GM12864 (cell line): Measurements from ENCODE around the gene GLIPR1L2.
"Not testable (repeated sequence)": the region's sequence is repeated elsewhere in the genome, so short reads cannot be mapped to it uniquely, and the experiment has no call there.

Source experiments
- DNase-seq: peaks from one replicate; pipeline ENCODE4 v3.0.0-alpha.2; 2011; ENCODE audit warnings: low read depth
- H3K4me3 ChIP-seq: 2 replicates; pipeline ENCODE4 v1.5.1; 2011; ENCODE audit warnings: mild to moderate bottlenecking, low read depth, low read length, control low read depth
- CTCF ChIP-seq: IDR thresholded peaks from 2 replicates; pipeline ENCODE4 v1.5.1; 2011; ENCODE audit warnings: low read depth, mild to moderate bottlenecking, moderate library complexity, low read length, control low read depth, inconsistent platforms; ENCODE audit errors: missing control alignments

Gene GLIPR1L2

GRCh38 chr12:75390899-75391538 lies at the start of gene GLIPR1L2:
GLIPR1L2 (plus strand) TSS chr12:75391089; CDS start chr12:75391117, 28 bp downstream.
- peak within 1 kb of the TSS; percentile 82 for H3K4me3 ChIP-seq
- peak; percentile 91 for TF ChIP-seq CTCF
- DNase-seq, result peak; percentile 92

- no peak for TF ChIP-seq CTCF
- DNase-seq, result no peak
- H3K4me3 ChIP-seq, result no peak overlapping the region
Measured at GRCh38 chr12:75341873-75342272, 49.0 kb upstream of the GLIPR1L2 start.

- no peak for TF ChIP-seq CTCF
- no peak for DNase-seq
- H3K4me3 ChIP-seq, result no peak overlapping the region
Measured at GRCh38 chr12:75345531-75345930, 45.4 kb upstream of the GLIPR1L2 start.

GRCh38 chr12:75346215-75346614 lies 44.7 kb upstream of the GLIPR1L2 start:
- not testable (repeated sequence) for DNase-seq, H3K4me3 ChIP-seq

- DNase-seq, result no peak
- TF ChIP-seq CTCF, result no peak
- H3K4me3 ChIP-seq, result no peak overlapping the region
Measured at GRCh38 chr12:75349946-75350345, 40.9 kb upstream of the GLIPR1L2 start.

GRCh38 chr12:75350413-75350812 lies 40.5 kb upstream of the GLIPR1L2 start:
- no peak for DNase-seq
- H3K4me3 ChIP-seq, result no peak overlapping the region
- TF ChIP-seq CTCF, result no peak

GRCh38 chr12:75354011-75354410 lies 36.9 kb upstream of the GLIPR1L2 start:
- H3K4me3 ChIP-seq, result no peak overlapping the region
- TF ChIP-seq CTCF, result no peak
- no peak for DNase-seq

GRCh38 chr12:75360920-75361319 lies 30.0 kb upstream of the GLIPR1L2 start:
- no peak for TF ChIP-seq CTCF
- H3K4me3 ChIP-seq, result no peak overlapping the region
- DNase-seq, result no peak
